ENCODE data around the gene TMED7.
"Not testable (repeated sequence)": the region's sequence is repeated elsewhere in the genome, so short reads cannot be mapped to it uniquely, and the experiment has no call there.

Gene TMED7

DNA sequence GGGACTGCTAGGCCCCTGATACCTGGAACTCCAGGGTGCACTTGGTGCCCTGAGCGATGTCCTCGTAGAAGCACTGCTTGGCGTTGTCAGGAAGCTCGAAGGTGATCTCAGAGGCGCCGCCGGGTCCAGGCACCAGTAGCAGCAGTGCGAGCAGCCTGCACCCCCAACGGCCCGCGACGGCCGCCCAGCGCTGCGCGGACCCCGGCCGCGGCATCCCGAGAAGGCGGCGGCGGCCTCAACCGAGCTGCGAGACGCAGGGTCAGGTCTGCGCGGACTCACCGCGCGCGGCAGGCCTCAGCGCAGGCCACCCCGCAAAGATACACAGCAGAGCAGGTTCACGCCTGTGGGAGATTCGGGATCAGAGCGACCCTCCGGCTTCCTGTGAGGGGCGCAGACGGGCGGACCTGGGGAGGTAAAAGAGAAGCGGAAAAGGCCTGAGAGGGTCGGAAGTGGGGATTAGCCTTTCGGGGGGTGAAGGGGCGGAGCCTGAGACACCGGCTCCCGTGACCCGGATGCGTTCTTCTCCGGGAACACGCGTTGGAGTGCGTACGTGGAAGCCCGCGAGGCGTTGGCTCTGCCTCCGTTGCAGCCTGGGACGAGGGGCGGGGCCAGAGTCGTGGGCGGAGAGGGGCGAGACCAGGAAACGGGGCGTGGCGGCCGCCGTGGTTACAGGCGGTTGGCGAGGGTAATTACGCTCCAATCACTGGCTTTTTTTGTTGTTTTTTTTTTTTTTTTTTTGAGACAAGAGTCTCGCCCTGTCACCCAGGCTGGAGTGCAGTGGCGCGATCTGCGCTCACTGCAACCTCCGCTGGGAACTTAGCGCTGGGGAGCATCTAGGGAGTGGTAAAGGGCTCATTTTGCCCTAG lies at the start of gene TMED7:
TSS of gene TMED7 (minus strand) at position 458 of the 866 bp plus-strand sequence. CDS start at position 214, 244 bp downstream.
- DNase-seq (ENCODE audit: low read depth in 2 of 2, low spot score in 1 of 2), result peak; percentile 99

DNA sequence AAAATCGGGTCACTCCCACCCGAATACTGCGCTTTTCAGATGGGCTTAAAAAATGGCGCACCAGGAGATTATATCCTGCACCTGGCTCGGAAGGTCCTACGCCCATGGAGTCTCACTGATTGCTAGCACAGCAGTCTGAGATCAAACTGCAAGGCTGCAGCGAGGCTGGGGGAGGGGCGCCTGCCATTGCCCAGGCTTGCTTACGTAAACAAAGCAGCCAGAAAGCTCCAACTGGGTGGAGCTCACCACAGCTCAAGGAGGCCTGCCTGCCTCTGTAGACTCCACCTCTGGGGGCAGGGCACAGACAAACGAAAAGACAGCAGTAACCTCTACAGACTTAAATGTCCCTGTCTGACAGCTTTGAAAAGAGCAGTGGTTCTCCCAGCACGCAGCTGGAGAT lies 48.9 kb upstream of the TMED7 start:
- DNase-seq (ENCODE audit: low read depth in 2 of 2, low spot score in 1 of 2), result not testable (repeated sequence)

DNA sequence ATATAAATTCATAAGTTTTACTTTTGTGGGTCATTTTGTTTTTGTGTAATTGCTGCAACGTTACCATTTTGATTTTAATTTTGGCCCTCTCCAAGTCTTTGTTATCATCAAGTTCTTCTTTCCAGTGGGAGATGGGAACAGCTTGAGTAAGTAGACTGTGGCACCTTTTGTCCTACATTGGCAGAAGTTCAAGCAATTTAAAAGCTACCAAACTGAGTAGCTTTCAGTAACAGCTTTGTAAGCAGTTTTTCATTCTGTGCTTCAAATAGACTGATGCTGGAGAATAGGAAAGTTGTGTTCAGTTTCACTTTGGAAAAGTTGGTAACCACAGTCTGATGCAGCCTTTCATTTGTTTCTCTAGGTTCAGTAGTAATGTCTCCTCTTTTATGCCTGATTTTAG lies 47.8 kb upstream of the TMED7 start:
- no peak for DNase-seq (ENCODE audit: low read depth in 2 of 2, low spot score in 1 of 2)

DNA sequence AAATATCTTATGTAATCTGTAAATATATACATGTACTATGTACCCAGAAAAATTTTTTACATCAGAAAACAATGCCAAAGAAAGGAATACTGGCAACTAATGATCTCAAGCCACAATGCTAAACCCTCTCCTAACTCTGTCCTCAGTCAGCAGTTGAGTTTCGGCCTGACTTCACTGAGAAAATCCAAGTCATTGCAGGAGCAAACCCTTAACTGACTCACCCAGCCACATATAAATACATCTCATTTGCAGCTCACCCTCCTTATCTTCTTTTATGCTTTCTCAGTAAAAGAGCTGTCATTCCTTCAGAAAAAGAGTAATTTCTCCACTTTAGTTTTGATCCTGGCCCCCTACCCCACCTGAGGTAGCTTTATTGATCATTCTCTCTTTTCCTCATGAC lies 46.1 kb upstream of the TMED7 start:
- DNase-seq (ENCODE audit: low read depth in 2 of 2, low spot score in 1 of 2), result no peak

DNA sequence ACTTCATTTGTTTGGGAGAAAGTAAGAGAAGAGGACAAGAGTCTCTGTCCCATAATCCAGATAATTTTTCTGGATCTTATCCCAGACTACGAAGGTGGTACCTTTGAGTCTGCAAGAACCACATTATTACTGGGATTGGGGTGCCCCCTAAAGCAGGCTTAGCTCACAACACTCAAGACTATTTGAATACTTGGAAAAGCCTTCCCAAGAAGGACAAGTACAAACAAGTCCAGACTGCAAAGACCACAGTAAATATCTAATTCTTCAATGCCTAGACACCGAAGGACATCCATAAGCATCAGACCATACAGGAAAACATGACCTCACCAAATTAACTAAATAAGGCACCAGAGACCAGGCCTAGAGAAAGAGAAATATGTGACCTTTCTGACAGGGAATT lies 40.2 kb upstream of the TMED7 start:
- no peak for DNase-seq (ENCODE audit: low read depth in 2 of 2, low spot score in 1 of 2)

DNA sequence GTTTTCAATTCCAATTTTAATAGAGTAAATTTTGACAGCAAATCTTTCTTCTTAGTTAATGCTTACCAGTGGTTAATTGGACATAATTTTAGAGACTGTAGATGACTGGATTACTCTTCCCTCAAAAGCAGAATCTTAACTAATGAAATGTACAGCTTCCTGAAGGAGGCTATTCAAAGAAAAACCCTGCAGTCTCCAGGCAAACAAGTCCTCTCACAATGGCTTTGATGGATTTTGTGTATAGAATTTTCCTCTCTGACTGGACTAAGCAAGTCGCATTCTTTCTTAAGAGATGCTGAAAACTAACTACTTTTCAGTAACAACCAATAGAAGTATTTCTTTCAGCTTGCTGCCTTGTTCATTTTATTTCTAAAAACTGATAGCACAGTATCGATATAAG lies 35.7 kb upstream of the TMED7 start:
- no peak for DNase-seq (ENCODE audit: low read depth in 2 of 2, low spot score in 1 of 2)

DNA sequence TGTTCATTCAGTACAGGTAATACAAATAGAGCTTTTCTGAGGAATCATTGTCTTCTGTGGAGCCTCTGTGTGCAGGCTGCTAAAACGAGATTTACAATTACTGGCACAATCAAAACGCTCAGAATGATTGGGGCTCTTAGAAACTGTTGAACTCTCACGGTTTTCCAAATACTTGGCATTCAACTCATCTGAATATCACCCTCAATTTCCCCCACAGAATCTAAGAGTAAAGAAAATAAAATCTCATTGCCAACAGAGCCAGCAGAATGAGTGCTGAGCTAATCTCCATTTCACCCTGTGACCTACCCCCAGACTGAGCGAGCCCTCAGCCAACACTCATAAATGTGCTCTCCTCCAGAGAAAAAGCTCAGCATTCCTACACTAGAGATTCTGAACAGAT lies 35.3 kb upstream of the TMED7 start:
- DNase-seq (ENCODE audit: low read depth in 2 of 2, low spot score in 1 of 2), result no peak

DNA sequence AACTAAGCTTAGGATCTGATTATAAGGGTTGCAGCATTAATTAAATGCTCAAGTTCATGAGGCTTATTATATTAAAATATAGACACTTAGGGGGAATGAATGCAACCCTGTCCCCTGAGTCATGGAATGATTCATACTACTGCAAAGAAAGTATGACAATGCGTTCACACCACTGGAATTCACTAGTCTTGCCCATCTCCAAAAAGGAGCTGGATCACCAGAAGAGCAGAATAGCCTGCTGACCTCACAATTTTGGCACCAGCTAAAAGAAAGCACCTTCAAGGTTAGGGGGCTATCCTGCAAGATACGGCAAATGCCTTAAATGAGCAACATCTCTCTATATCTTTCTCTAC lies 32.0 kb upstream of the TMED7 start:
- DNase-seq (ENCODE audit: low read depth in 2 of 2, low spot score in 1 of 2), result no peak

DNA sequence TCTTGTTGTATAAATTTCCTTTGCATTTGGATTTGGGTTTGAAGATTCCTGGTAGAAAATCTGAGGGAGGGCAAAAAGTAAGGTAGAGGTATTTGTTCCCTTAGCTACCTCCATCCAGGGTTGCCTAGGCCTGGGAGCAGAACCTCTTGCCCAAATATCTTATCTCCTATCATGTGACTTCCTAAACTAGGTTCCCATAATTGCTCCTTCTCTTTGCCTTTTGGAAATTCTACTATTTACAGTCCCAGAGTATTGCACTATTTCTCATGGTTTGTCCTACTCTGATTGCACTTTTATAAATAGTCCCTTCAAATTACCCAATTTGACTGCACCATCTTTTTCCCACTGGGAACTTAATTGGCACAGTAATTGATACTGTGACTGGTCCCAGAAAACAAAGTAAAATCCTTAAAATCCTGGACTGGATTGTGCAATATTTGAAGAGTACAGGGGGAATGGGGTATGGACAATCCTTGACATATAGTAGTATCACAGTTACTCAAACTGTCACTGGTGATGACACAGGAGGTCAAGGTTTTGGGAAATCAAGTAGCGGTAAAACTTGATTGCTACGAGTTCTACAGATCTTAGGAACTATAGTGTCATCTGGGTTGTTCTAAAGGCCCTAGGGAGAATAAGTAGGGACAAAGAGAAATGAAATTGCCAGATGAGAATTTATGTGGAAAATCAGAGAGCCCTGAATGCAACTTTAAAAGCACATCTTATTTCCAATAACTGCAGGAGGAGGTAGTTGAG lies 31.5 kb upstream of the TMED7 start:
- no peak for DNase-seq (ENCODE audit: low read depth in 2 of 2, low spot score in 1 of 2)

DNA sequence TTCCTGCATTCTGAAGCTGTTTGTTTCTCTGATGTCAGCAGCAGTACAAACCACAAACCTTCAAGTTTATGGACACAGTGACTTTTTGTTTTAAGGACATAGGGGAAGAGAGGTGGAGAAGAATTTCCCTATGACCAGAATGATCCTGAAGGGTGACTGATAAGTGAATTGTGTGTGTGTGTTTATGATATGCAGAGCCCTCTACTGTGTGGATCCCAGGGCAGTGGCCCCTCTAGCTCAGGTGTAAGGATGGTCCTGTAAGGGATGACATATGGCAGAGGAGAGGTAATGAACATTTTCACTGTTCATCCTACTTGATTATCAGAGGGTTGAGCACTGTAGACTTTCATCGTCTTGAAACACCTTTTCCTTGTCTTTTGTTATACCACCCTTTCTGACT lies 30.6 kb upstream of the TMED7 start:
- DNase-seq (ENCODE audit: low read depth in 2 of 2, low spot score in 1 of 2), result no peak

DNA sequence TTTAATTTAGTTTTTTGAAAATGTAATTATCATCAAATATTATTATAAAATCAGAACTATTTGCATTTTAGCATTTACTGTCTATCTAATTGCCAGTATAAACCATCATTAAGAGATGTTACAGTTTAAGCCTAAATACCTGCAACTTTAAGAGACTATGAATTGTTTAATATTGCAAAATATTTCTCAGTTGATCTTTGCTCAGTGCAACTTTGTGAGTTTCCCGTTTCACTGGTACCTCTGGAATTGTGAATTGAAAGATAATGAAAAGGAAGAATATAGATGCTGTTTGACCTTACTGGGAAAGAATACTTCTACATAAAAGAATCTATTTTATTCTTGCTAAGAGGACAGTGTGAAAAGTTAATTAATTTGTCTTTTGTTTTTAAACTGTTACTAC lies 30.2 kb upstream of the TMED7 start:
- no peak for DNase-seq (ENCODE audit: low read depth in 2 of 2, low spot score in 1 of 2)

DNA sequence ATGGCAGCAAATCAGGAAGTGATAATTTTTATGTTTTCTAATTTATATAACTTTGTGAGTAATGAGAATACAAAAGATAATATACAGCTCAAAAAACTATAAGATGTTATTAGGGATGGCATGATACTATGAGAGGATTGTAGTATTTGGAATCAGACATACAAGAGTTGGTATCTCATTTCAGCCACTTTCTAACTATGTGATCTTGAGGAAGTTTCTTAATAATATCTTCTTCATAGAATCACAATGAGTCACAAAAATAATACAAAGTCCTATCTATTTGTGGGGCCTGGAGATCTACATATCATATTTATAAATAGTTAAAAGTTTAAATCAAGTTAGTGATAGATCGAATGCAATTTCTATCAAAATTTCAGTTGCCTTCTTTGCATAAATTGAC lies 23.7 kb upstream of the TMED7 start:
- DNase-seq (ENCODE audit: low read depth in 2 of 2, low spot score in 1 of 2), result no peak

DNA sequence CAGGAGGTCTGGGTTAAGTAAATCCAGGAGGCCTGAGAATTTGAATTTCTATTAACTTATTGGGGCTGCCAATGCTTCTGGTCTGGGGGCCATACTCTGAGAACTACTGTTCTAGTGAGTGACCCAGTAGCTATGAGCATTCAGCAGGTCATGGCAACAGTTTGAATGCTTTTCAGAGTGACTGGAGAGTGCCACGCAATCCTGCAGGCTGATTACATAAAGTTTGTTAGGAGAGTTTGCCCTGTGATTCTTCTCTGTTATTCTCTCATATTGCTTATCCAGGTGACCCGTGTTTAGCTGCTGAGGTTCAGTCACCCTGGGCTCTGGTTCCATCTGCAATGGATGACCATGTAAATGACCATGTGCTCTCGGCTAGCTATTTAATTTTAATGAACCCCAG lies 22.2 kb upstream of the TMED7 start:
- DNase-seq (ENCODE audit: low read depth in 2 of 2, low spot score in 1 of 2), result no peak

DNA sequence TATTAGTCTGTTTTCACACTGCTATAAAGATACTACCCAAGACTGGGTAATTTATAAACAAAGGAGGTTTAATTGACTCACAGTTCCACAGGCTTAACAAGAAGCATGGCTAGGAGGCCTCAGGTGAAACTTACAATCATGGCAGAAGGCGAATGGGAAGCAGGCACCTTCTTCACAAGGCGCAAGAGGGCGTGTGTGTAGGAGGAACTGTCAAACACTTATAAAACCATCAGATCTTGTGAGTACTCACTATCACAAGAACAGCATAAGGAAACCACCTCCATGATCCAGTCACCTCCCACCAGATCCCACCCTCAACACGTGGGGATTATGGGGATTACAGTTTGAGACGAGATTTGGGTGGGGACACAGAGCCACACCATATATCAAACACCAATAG lies 19.6 kb upstream of the TMED7 start:
- DNase-seq (ENCODE audit: low read depth in 2 of 2, low spot score in 1 of 2), result not testable (repeated sequence)

DNA sequence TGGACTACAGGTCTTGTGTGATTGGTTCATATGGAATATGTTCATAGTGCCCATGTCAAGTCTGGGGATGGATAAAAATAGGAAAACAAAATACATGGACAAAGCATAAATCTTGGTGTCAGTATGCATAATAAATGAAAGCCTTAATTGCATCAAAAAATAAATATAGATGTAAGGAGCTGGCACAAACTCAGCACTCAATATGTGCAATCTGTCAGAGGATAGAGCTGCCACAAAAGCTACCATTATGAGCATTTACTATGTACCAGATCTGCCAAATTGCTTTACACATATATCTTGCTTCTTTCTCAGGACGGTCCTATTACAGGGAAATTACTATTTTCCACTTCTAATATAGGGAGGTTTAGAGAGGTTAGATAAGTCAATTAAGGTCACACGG lies 18.2 kb upstream of the TMED7 start:
- no peak for DNase-seq (ENCODE audit: low read depth in 2 of 2, low spot score in 1 of 2)

DNA sequence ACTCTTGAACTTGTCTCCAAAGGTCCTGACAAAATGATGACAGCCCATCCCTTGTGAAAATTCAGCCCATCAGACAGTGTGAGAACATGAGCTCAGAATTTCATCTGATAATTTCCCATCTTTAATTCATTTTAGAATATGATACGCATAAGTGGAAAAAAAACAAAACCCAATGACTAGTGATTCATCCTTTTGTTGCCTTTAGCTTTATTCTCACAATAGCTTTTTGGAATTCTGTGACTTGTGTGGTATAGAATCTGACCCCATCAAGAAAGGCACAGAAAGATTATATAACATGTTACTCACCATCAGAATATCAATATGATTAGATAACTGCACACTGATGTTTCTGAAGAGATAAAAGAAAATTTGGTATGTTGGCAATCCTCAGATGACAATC lies 16.1 kb upstream of the TMED7 start:
- DNase-seq (ENCODE audit: low read depth in 2 of 2, low spot score in 1 of 2), result no peak

DNA sequence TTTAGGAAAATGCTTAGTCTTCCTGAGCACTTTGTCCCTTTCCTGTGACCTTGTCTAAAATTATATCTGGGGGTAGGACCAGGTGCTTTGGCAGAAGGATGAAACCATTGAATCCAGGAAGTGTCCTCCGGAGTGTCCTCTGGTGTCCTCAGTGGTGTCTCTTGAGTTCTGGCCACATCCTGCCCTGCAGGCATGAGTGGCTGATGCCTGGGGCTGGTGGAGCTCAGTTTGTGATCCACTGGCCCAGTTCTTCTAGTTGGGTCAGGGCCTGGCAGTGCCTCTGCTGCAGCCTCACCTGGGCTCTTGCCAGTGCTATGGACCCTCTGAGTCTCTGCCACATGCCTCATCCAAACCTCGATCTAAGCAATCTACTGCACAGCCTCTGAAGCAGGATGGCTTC lies 14.4 kb upstream of the TMED7 start:
- no peak for DNase-seq (ENCODE audit: low read depth in 2 of 2, low spot score in 1 of 2)

DNA sequence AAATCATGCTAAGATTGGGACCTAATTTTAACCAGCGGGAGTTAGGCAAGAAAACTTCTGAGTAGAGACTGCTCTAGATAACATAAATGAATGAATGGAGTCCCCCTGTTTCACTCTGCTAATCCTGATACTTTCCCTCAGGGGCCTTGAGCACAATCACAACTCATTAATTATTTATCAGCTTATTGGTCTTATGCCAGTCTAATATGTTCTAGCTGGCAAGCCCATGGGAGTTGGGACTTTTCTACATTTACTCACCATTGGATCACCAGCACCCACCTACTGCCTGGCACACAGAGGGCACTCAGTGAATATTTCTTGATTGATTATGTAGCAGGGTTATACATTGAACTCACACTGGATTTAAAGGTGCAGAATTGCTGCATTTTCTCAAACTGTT lies 13.5 kb upstream of the TMED7 start:
- DNase-seq (ENCODE audit: low read depth in 2 of 2, low spot score in 1 of 2), result no peak

DNA sequence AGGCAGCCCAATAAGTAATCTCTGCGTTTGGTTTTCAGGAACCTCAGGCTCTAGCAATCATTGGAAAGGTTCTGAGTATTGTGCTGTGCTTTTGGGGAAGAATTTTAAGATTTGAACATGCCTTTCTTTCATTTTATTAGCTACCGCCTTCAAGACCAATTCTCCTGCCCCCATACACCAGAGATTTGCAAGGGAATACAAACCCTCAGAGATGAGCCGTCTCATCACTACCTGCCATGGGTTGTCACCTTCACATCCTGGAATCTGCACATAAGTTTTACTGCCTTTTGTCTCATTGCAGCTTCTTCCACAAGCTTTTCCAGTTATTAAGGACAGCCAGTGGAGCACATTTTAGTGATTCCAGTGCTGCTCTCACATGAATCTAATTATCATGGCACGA lies 11.7 kb upstream of the TMED7 start:
- no peak for DNase-seq (ENCODE audit: low read depth in 2 of 2, low spot score in 1 of 2)

DNA sequence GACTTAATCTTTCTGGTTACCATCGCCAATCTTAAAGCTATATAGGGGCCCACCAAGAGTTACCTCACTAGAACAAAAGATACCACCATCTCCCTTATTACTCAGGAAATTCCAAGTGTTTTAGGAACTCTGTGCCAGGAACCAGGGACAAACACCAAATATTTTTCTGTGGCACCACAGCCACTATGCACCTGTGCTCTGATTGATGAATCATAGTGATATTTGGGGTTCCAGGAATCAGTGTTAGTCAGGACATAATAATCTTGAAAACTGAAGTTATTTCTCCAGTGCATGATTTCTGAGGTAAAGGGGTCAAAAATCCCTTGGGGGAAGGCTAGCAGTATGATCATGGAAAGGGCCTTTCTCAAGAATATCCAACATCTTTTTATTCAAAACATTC lies 10.2 kb upstream of the TMED7 start:
- no peak for DNase-seq (ENCODE audit: low read depth in 2 of 2, low spot score in 1 of 2)

DNA sequence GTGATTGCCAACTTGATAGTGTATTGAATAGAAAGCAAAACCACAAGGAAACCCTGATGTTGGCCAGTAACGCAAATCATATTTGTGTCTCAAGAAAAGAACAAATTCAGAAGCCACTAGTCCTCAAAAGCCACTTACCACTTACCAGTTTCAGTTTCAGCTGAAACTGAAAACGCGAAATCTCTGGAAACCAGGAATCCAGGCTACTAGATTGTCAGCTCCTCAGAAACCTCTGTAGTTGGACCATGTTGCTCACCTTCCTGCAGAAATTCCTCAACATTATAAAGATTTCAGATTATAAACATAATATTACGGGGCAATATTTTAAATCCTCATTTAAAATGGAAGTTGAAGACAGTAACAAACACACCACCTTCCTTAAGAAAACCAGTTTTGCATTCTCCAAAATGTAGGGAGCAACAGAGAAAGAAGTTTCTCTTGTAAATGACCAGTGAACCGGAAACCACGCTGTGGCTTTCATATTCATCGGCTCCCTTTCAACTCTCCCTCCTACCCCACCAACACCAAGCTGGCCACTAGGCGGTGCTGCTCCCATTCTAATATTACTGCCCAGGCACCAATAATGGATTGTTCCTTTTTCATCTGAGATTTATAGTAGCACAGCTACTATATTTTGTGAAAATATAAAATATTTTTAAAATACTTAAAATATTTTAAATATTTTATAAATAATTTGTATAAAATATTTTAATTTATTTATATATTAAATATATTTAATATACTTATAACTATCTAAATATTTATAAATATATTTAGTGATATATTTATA lies 8.7 kb upstream of the TMED7 start:
- DNase-seq (ENCODE audit: low read depth in 2 of 2, low spot score in 1 of 2), result peak; percentile 62 to 65

DNA sequence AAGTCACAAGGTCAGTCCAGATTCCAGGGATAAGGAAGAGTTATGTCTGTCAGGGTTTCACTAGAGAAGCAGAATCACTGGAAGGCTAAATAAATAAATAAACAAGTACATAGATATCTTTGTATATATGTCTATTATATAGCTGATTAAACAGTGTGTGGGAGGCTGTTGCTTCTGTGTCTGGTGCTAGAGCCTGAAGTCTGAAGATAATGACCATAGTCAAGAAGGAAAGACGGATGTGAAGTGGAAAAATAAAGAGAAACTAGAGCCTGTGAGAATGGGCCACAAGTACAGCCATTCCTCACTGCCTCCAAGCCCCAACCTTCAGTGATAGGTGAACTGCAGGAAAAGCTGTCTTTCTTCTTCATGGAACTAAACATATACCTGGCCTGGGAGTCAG lies 4.1 kb upstream of the TMED7 start:
- no peak for DNase-seq (ENCODE audit: low read depth in 2 of 2, low spot score in 1 of 2)

Data from stimulated activated CD8-positive, alpha-beta memory T cell treated with anti-CD3 and anti-CD28 coated beads, Interleukin-4, amount 100 ng/mL, for 1 hour (primary cell).